ENCODE results near the gene ZNF451. TPM values are rescaled to one million over a fixed set of nuclear protein-coding genes. Genes with fewer than 3 reads are reported as not detected.

Gene ZNF451
- total RNA-seq, 1 experiment from 2014 or later, result 34.5 TPM

GRCh38 chr6:57205550-57206328, 115.8 kb downstream of the ZNF451 start:
- Histone ChIP-seq H2AFZ (ENCODE audit: low read length) (no peak overlapping the region), H3F3A (ENCODE audit: low read length, unreplicated experiment) (no peaks in the 10 kb centered on the region), H3K9me3 (ENCODE audit: low read length) (no peaks in the 10 kb centered on the region), H3K36me3 (ENCODE audit: low read depth, low read length) (no peaks in the 10 kb centered on the region), H3K4me3 (ENCODE audit: low read length) (no peak overlapping the region), H3K4me1 (ENCODE audit: insufficient read depth, low read length) (no peaks in the 10 kb centered on the region), H3K27ac (ENCODE audit: low read length) (no peak overlapping the region), H4K20me1 (ENCODE audit: low read length) (no peaks in the 10 kb centered on the region), H3K27me3 (ENCODE audit: low read length) (no peaks in the 10 kb centered on the region), H3K4me2 (ENCODE audit: low read length) (no peak overlapping the region), H3K9ac (ENCODE audit: low read length) (no peak overlapping the region), H3K79me2 (ENCODE audit: low read length) (no peaks in the 10 kb centered on the region; the same call in 1 of the 2 replicates), H3K9me2 (replicated peaks; ENCODE audit: low read length) (no peaks in the 10 kb centered on the region)
- intact Hi-C loops (cut with micrococcal nuclease), result no loop called here
- ChIA-PET CTCF (no interaction called here), POLR2A (ENCODE audit: unreplicated experiment) (interaction anchor here (0.5 kb wide), 1 partner anchor 150 kb away, joined by 3 read pairs; no protein-coding TSS in a partner anchor)
- ATAC-seq (no peak), DNase-seq (no peak)
- no TSS peak for BruUV-seq (replicated peaks)
- TF ChIP-seq, protein P1, sequence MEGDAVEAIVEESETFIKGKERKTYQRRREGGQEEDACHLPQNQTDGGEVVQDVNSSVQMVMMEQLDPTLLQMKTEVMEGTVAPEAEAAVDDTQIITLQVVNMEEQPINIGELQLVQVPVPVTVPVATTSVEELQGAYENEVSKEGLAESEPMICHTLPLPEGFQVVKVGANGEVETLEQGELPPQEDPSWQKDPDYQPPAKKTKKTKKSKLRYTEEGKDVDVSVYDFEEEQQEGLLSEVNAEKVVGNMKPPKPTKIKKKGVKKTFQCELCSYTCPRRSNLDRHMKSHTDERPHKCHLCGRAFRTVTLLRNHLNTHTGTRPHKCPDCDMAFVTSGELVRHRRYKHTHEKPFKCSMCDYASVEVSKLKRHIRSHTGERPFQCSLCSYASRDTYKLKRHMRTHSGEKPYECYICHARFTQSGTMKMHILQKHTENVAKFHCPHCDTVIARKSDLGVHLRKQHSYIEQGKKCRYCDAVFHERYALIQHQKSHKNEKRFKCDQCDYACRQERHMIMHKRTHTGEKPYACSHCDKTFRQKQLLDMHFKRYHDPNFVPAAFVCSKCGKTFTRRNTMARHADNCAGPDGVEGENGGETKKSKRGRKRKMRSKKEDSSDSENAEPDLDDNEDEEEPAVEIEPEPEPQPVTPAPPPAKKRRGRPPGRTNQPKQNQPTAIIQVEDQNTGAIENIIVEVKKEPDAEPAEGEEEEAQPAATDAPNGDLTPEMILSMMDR (conservative IDR thresholded peaks at IDR 0.05; ENCODE audit: low read depth, low read length), result no peak
- TF ChIP-seq EZH2phosphoT487 (IDR thresholded peaks at IDR 0.05; ENCODE audit: borderline replicate concordance, low read length) (no peak), EZH2 (IDR thresholded peaks at IDR 0.05; ENCODE audit: low read length, unreplicated experiment) (no peak)

DNA sequence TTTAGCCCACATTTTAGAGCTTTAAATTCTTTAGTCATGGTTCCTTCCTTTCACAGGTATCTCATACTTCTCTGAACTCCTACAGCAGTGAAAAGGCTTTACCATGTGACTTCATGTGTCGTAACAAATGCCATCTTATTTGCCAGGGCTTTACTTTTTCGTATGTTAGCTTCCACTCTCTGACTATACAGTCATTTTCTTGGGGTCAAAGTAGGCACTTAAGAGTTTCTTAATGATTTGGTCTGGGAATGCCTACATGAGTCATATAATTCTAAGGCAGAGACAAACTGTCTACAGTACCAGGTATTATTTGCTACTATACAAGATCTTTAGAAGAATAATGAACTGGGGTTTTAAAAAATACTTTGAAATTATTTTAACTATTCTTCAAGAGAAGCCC, 117.2 kb downstream of the ZNF451 start:
- ATAC-seq (no peak), DNase-seq (no peak)
- H3F3A ChIP-seq (ENCODE audit: low read length, unreplicated experiment), result no peaks in the 10 kb centered on the region
- no peak overlapping the region for H3K9ac ChIP-seq (ENCODE audit: low read length)
- H3K4me1 ChIP-seq (ENCODE audit: insufficient read depth, low read length), result no peaks in the 10 kb centered on the region
- TF ChIP-seq, protein P1 (conservative IDR thresholded peaks at IDR 0.05; ENCODE audit: low read depth, low read length), result no peak
- TF ChIP-seq EZH2 (IDR thresholded peaks at IDR 0.05; ENCODE audit: low read length, unreplicated experiment), result no peak
- TF ChIP-seq EZH2phosphoT487 (IDR thresholded peaks at IDR 0.05; ENCODE audit: borderline replicate concordance, low read length), result no peak
- intact Hi-C loops (cut with micrococcal nuclease), result no loop called here
- H3K27ac ChIP-seq (ENCODE audit: low read length), result no peak overlapping the region
- no peak overlapping the region for H2AFZ ChIP-seq (ENCODE audit: low read length)
- H3K79me2 ChIP-seq (ENCODE audit: low read length), result peaks cover 5% of the 10 kb centered on the region
- no peaks in the 10 kb centered on the region for H3K9me2 ChIP-seq (replicated peaks; ENCODE audit: low read length)
- no peak overlapping the region for H3K4me2 ChIP-seq (ENCODE audit: low read length)
- H3K36me3 ChIP-seq (ENCODE audit: low read depth, low read length), result no peaks in the 10 kb centered on the region
- no peak overlapping the region for H3K4me3 ChIP-seq (ENCODE audit: low read length)
- ChIA-PET POLR2A (ENCODE audit: unreplicated experiment) (no interaction called here), CTCF (no interaction called here)
- no peaks in the 10 kb centered on the region for H3K9me3 ChIP-seq (ENCODE audit: low read length)
- H4K20me1 ChIP-seq (ENCODE audit: low read length), result no peaks in the 10 kb centered on the region
- BruUV-seq (replicated peaks), result no TSS peak
- H3K27me3 ChIP-seq (ENCODE audit: low read length), result no peaks in the 10 kb centered on the region

DNA sequence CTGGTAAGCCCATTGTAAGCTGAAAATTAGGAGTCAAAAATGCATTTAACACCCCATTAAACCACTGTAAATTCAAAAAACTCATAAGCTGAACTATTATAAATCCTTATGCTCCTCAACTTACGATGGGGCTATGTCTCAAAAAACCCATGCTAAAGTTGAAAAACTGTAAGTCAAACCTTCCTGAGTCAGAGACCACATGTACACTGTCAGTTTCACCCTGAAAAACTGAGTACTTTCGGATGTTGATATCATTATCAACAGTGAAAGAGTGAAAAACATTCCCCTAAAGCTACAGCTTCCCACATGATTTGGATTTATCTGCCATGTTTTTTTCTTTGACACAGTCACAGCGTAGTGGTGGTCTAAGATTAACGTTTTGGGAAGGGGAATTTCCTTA, 117.9 kb downstream of the ZNF451 start:
- Histone ChIP-seq H2AFZ (ENCODE audit: low read length) (no peak overlapping the region), H3K27me3 (ENCODE audit: low read length) (no peaks in the 10 kb centered on the region), H3K4me1 (ENCODE audit: insufficient read depth, low read length) (no peaks in the 10 kb centered on the region), H3K36me3 (ENCODE audit: low read depth, low read length) (no peaks in the 10 kb centered on the region), H4K20me1 (ENCODE audit: low read length) (no peaks in the 10 kb centered on the region), H3K79me2 (ENCODE audit: low read length) (peaks cover 13% of the 10 kb centered on the region), H3F3A (ENCODE audit: low read length, unreplicated experiment) (no peaks in the 10 kb centered on the region), H3K9ac (ENCODE audit: low read length) (no peak overlapping the region), H3K4me3 (ENCODE audit: low read length) (no peak overlapping the region), H3K9me3 (ENCODE audit: low read length) (no peaks in the 10 kb centered on the region), H3K9me2 (replicated peaks; ENCODE audit: low read length) (no peaks in the 10 kb centered on the region), H3K27ac (ENCODE audit: low read length) (no peak overlapping the region), H3K4me2 (ENCODE audit: low read length) (no peak overlapping the region)
- no TSS peak for BruUV-seq (replicated peaks)
- CTCF ChIA-PET, result no interaction called here
- DNase-seq (no peak), ATAC-seq (no peak)
- intact Hi-C loops (cut with micrococcal nuclease), result no loop called here
- TF ChIP-seq, protein P1 (conservative IDR thresholded peaks at IDR 0.05; ENCODE audit: low read depth, low read length), result no peak
- no peak for TF ChIP-seq EZH2 (IDR thresholded peaks at IDR 0.05; ENCODE audit: low read length, unreplicated experiment)
- POLR2A ChIA-PET (ENCODE audit: unreplicated experiment), result no interaction called here
